HFFc6 (cell line): ENCODE results near the gene TRPV2. TPM values are rescaled to one million over a fixed set of nuclear protein-coding genes. Genes with fewer than 3 reads are reported as not detected.
A peak's percentile ranks its signal among the peaks of the same experiment; 100 is the strongest.

Experiments used
- DNase-seq: peaks from one replicate; pipeline ENCODE4 v3.0.0-alpha.2; 2018
- H3K27ac Mint-ChIP-seq: 2 replicates; pipeline ENCODE4 v1.8.0; 2020; ENCODE audit warnings: mild to moderate bottlenecking, mixed read lengths
- H3K27me3 Mint-ChIP-seq: 2 replicates; pipeline ENCODE4 v1.8.0; 2021; ENCODE audit warnings: mild to moderate bottlenecking, moderate library complexity, mixed read lengths; ENCODE audit not compliant: insufficient read depth
- H3K36me3 Mint-ChIP-seq: 2 replicates; pipeline ENCODE4 v1.8.0; 2021; ENCODE audit warnings: low read depth, mixed read lengths
- H3K4me1 Mint-ChIP-seq: 2 replicates; pipeline ENCODE4 v1.8.0; 2020; ENCODE audit warnings: low read depth, mixed read lengths
- H3K4me3 Mint-ChIP-seq: 2 replicates; pipeline ENCODE4 v1.8.0; 2020; ENCODE audit warnings: mild to moderate bottlenecking, moderate library complexity, mixed read lengths
- H3K9me3 Mint-ChIP-seq: 2 replicates; pipeline ENCODE4 v1.8.0; 2020; ENCODE audit warnings: mild to moderate bottlenecking, mixed read lengths
- CTCF ChIP-seq: fragments of 200-600 bp; sonication (generic); IDR thresholded peaks from 2 replicates; pipeline ENCODE4 v1.5.0; 2021; ENCODE audit warnings: antibody characterized with exemption, mild to moderate bottlenecking
- total RNA-seq, 6 experiments: library from RNA; stranded (reverse); fragmentation: NEBNext Ultra II Directional; extraction: Animal tissue kit (Norgen Biotek cat#: 25700); gene quantifications; 2 replicates in 1 of 6; 3 replicates in 5 of 6; pipeline ENCODE4 v1.2.3, GENCODE V29; 2021

TRPV2 gene
- total RNA-seq, 6 experiments from 2014 or later, result 2.9 to 19.5 (median 18.1) TPM

GRCh38 chr17:16472539-16472938, 57.2 kb downstream of the TRPV2 start:
- Mint-ChIP-seq H3K4me1 (peaks cover 14% of the 10 kb centered on the region), H3K27me3 (peaks cover 9% of the 10 kb centered on the region), H3K9me3 (no peaks in the 10 kb centered on the region), H3K4me3 (no peak overlapping the region), H3K36me3 (no peaks in the 10 kb centered on the region), H3K27ac (no peak overlapping the region)
- no peak for TF ChIP-seq CTCF
- no peak for DNase-seq

- TF ChIP-seq CTCF, result no peak
- Mint-ChIP-seq H3K27ac (no peak overlapping the region), H3K4me3 (no peak overlapping the region), H3K4me1 (peaks cover 20% of the 10 kb centered on the region), H3K36me3 (no peaks in the 10 kb centered on the region), H3K9me3 (no peaks in the 10 kb centered on the region), H3K27me3 (peaks cover 7% of the 10 kb centered on the region)
- no peak for DNase-seq
These were observed 58.0 kb downstream of the TRPV2 start for GRCh38 chr17:16473044-16474011.

GRCh38 chr17:16474012-16474725, 58.8 kb downstream of the TRPV2 start:
- H3K27me3 Mint-ChIP-seq, result peaks cover 3% of the 10 kb centered on the region
- no peak overlapping the region for H3K27ac Mint-ChIP-seq
- no peak for TF ChIP-seq CTCF
- no peak overlapping the region for H3K4me3 Mint-ChIP-seq
- H3K36me3 Mint-ChIP-seq, result no peaks in the 10 kb centered on the region
- peaks cover 29% of the 10 kb centered on the region for H3K4me1 Mint-ChIP-seq
- no peaks in the 10 kb centered on the region for H3K9me3 Mint-ChIP-seq
- DNase-seq, result no peak

GRCh38 chr17:16475179-16475704, 59.9 kb downstream of the TRPV2 start:
- Mint-ChIP-seq H3K4me1 (peaks cover 32% of the 10 kb centered on the region), H3K9me3 (no peaks in the 10 kb centered on the region)
- TF ChIP-seq CTCF, result no peak

GRCh38 chr17:16477255-16477654, 61.9 kb downstream of the TRPV2 start:
- H3K27ac Mint-ChIP-seq, result peak overlapping the region; percentile 91
- DNase-seq, result peak; percentile 77
- no peaks in the 10 kb centered on the region for H3K36me3 Mint-ChIP-seq
- H3K27me3 Mint-ChIP-seq, result no peaks in the 10 kb centered on the region; the same call in 1 of the 2 replicates
- H3K4me3 Mint-ChIP-seq, result no peak overlapping the region
- TF ChIP-seq CTCF, result no peak
- H3K4me1 Mint-ChIP-seq, result peaks cover 32% of the 10 kb centered on the region
- no peaks in the 10 kb centered on the region for H3K9me3 Mint-ChIP-seq

More at GRCh38 chr17:16475179-16475704, 59.9 kb downstream of the TRPV2 start:
- DNase-seq, result no peak
- Mint-ChIP-seq H3K27ac (no peak overlapping the region), H3K4me3 (no peak overlapping the region), H3K36me3 (no peaks in the 10 kb centered on the region), H3K27me3 (peaks cover 2% of the 10 kb centered on the region)
